ENCODE results near the gene TAGAP.
A peak's percentile ranks its signal among the peaks of the same experiment; 100 is the strongest.
"Not testable (repeated sequence)": the region's sequence is repeated elsewhere in the genome, so short reads cannot be mapped to it uniquely, and the experiment has no call there.

Gene TAGAP

DNA sequence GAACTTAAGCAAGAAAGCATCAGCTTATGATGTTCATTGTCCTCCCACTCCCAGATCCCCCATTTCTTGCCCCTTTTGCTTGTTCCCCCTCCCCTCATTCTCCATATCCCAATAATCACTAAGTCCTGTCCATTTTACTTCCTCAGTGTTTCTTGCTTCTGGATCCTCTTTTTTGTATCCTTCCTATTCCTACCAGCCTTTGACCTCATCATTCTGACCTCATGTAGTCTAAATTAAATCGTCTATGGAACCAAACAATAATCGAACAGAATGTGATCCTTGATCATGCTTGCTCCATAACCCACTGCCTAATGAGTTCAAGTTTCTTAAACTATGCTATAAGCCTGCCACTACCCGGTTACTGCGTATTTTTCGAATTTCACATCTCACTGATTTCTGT, 39.4 kb downstream of the TAGAP start:
- no peak for ATAC-seq

DNA sequence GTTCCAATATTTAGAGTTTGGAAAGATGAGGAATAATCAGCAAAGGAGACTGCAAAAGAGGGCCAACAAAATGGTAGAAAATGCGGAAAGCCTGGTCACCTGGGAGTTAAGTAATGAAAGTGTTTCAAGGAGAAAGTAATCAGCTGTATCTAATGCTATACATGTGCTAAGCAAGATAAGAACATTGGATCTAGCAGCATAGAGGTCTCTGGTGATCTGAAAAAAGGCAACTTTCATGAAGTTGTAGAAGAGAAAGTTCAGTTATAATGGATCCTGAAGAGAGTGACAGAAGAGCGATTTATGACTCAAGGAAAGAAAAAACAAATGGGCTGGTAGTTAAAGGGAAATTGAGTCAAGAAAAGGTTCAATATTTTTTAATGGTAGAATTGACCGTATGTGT, 40.2 kb downstream of the TAGAP start:
- ATAC-seq = no peak

DNA sequence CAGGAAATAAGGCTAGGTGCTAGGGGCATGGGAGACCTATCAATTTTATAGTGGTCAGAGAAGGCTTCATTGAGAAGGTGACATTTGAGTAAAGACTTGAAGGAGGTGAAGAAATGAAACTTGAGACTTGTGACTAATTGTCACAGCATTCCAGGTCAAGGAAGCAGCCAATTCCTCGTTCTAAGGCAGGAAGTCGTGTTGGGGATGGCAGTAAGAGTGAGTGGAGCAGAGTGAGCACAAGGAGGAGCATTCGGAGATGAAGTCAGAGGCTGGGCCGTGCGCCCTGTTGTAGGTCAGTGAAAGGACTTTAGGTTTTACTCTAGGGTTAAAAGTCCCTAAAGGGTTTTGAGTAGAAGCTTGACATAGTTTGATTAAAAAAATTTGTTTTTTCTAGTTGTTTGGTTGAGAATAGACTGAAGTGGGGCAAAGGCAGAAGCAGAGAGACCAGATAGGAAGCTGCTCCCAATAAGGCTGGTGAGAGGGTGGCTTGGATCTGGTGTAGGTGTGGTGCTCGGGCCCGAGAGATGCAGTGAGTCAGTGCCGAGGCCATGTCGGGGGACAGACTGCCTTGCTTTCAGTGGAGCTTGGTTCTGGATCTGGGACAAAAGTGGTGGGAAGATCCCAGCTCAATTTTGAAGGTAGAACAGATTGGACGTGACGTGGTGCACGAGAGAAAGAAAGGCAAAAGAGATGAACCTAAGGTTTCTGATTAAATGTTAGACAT, 42.2 kb downstream of the TAGAP start:
- no peak for ATAC-seq

DNA sequence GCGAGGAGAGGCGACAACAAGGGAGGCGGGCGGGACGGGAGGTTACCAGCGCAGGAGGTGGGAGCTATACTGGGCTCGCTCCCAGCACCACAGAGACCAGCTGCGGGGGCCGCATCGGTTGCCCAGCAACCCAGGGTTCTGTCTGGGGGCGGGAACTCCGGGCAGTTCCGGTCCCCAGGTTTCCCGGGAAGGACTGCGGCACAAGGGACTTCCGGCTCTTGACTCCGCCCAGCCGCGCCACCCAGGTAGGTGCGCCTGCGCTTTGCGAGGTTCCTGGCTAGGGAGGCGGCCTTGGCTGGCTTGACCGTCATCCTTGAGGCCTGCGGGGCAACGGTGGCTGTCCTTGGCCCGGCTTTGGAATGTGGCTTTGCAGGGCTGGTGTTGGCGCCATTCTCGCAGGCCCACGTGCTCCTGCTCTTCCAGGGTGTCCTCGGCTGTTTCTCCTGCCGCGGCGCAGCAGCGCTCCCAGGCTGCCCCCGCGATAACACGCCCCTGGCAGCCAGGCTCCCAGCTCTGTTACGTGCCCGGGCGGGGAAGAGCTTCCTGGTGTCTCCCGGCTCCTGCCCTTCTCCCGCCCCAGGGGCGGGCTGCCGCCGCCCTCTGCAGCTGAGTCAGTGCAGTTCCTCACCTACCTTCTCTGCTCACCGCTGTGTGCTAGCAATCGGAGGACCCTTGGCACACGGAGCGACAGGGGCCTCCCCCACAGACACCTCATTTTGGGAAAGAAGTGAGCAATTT, 45.0 kb downstream of the TAGAP start, which contains the start of gene RSPH3:
Gene RSPH3, minus strand, starts transcription at position 537 of the 738 bp plus-strand sequence. CDS start 652 bp downstream, outside the sequence.
- ATAC-seq = peak; percentile 86 to 90

DNA sequence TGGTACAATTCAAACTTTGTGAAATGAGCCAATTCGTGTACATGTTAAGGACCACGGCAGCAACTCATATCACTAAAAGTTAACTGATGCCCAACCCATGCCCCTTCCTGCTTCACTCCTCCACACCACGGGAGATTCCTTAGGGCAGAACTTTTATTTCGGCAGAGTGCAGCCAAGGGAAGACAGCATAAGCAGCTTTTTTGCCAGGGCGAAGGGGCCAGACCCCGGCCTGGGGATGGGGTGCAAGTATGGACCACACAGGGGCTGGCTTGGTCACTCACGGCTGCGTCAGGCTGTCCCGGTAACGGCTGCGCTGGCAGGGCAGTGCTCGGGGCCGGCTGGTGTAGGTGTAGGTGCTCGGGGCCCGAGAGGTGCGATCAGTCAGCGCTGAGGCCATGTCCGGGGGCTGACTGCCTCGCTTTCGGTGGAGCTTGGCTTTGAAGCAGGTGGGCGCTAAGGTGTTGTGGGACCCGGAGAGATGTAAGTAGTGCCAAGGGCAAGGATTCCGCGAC, 45.6 kb downstream of the TAGAP start:
- ATAC-seq = peak; percentile 23 to 24

DNA sequence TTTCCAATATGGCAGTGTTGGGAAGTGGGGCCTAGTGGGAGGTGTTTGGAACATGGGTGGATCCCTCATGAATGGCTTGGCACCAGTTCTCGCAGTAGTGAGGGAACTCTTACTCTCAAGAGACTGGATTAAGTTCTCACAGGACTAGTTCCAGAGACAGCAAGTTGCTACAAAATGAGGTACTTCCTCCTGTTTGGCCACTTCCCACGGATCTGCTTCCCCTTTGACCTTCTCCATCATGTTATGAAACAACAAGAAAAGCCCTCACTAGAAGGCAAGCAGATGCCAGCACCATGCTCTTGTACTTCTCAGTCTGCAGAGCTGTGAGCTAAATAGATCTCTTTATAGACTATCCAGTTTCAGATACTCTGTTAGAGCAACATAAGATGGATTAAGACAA, 47.9 kb downstream of the TAGAP start:
- no peak for ATAC-seq

DNA sequence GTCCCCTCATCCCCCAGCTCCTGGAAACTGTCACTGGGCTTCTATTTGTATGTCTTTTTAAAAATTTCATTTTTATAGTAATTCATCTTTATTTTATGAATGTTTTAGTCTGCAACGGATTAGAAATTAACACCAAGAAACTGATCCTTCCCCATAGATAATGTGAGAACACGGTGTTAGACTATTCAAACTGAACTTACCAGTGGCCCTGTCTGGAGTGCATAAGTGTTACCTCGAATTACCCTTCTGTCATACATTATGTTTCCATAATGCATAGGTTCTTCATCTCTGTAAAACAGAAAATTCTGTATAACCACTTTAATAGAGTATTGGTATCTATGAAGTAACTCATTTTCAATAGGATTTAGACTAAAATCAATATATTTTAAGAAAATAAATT, 51.2 kb downstream of the TAGAP start:
- ATAC-seq = no peak

DNA sequence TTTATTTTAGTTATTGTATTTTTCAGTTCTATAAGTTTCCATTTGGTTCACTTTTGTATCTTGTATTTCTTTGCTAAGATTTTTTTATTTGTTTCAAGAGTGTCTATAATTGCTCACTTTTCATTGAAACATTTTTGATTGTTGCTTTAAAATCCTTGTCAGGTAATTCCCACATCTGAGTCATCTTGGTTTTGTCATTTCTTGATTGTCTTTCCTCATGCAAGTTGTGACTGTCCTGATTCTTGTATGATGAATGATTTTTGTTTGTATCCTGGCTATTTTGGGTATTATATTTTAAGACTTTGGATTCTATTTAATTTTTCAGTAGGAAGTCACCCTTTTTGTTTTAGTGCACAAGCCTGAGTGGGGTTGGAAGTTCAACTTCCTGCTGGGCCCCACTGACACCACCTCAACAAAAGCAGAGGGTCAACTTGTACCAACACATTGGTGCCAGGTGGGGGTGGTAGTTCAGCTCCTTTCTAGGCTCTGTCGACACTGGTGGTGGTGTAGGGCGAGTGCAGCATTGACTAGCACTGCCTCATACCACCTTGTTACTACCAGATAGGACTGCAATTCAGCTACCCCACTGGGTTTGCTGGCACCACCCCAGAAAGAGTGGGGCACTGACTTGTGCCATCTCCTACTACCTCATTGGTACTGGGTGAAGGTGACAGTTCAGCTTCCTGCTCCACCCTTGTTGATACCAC, 53.6 kb downstream of the TAGAP start:
- ATAC-seq = peak; percentile 27 to 28

DNA sequence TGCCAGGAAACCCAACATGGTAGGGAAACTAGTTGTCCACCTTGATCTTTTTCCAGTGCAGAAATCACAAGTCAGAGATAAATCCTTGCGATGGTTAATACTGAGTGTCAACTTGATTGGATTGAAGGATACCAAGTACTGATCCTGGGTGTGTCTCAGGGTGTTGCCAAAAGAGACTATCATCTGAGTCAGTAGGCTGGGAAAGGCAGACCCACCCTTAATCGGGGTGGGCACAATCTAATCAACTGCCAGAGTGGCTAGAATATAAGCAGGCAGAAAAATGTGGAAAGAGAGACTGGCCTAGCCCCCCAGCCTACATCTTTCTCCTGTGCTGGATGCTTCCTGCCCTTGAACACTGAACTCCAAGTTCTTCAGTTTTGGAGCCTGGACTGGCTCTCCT, 55.1 kb downstream of the TAGAP start:
- ATAC-seq = not testable (repeated sequence)

DNA sequence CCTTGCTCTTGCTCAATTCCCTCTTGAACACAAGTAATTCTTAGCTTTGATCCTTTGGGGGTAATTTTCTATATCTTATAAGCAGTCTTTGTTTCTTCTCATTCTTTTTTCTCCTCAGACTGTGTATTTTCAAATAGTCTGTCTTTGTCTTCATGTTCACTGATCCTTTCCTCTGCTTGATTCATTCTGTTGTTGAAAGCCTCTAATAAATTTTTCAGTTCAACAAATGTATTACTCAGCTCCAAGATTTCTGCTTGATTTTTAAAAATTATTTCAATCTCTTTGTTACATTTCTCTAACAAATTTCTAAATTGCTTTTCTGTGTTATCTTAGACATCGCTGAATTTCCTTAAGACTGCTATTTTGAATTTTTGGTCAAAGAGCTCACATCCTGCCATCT, 56.3 kb downstream of the TAGAP start:
- ATAC-seq = no peak

DNA sequence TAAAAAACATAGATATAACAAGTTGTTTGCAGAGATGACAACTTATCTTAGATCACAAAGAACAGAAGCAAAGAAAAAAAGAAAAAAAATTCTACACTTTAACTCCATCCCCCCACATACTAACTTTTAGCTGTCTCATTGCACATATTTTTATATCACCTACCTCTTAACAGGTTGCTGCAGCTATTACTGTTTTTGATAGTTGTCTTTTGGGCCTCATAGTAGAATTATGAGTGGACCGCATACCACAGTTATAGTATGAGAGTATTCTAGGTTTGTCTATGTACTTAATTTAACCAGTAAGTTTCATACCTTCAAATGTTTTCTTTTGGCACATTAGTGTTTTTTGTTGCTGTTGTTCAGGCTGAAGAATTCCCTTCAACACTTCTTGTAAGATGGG, 57.1 kb downstream of the TAGAP start:
- ATAC-seq = peak; percentile 64 to 67
